HCT116 (cell line): ENCODE data around the gene IL15RA. TPM values are rescaled to one million over a fixed set of nuclear protein-coding genes. Genes with fewer than 3 reads are reported as not detected.

ENCODE experiments used
- ATAC-seq: fragments of 200-7000 bp; cut with Tn5 transposase; 2 replicates; pipeline ENCODE4 v1.9.1; 2020; ENCODE audit warnings: mild to moderate bottlenecking, moderate library complexity
- BruUV-seq: library from RNA; stranded (reverse); fragments of 400-500 nt; replicated peaks from 2 replicates; lab custom pipeline; 2021; lab: Mats Ljungman, UMichigan
- CTCF ChIA-PET: fragments of 300-600 bp; sonication (Branson Sonifier 250); formaldehyde crosslinking; loops from one replicate; lab custom pipeline; 2021; ENCODE audit warnings: antibody characterized with exemption; lab: Charles Lee
- POLR2A ChIA-PET: fragments of 300-600, 350-600 bp; sonication (Branson Sonifier 250); formaldehyde crosslinking; loops from one replicate; lab custom pipeline; 2021; ENCODE audit warnings: antibody characterized with exemption; lab: Charles Lee
- RAD21 ChIA-PET, 2 experiments: fragments of 300-600 bp; sonication (Branson Sonifier 250); formaldehyde crosslinking; loops; one replicate each; lab custom pipeline; 2023; ENCODE audit warnings: low total read pairs in 2 of 2; ENCODE audit not compliant: uncharacterized antibody in 2 of 2, unreplicated experiment in 2 of 2, low non-redundant PET in 1 of 2; lab: Charles Lee
- DNase-seq: peaks from one replicate; pipeline ENCODE4 v3.0.0-alpha.2; 2010; ENCODE audit warnings: low read depth, low spot score
- H2AFZ ChIP-seq: fragments of 200-600 bp; shearing (Covaris generic), sonication (generic); 2 replicates; pipeline ENCODE4 v1.6.1; 2017; ENCODE audit warnings: low read depth, mixed run types, mixed read lengths, antibody characterized with exemption, low read length; ENCODE audit not compliant: poor library complexity, severe bottlenecking
- H3K27ac ChIP-seq: 2 replicates; pipeline ENCODE4 v1.5.1; 2012; ENCODE audit warnings: low read depth, low read length
- H3K27me3 ChIP-seq: fragments of 200-600 bp; sonication (generic); 2 replicates; pipeline ENCODE4 v1.6.1; 2016; ENCODE audit warnings: mixed run types, low read length, mixed read lengths; ENCODE audit not compliant: insufficient read depth
- H3K36me3 ChIP-seq, 2 experiments: fragments of 200-500 bp in 1 of 2; fragments of 200-600 bp in 1 of 2; sonication (Bioruptor generic) in 1 of 2; sonication (generic) in 1 of 2; 2 replicates each; pipeline versions ENCODE4 v1.5.1 to v1.6.1; 2014 to 2016; ENCODE audit warnings: low read length in 2 of 2, inconsistent platforms in 1 of 2, mixed read lengths in 1 of 2, mixed run types in 1 of 2; ENCODE audit not compliant: insufficient read depth in 2 of 2, control insufficient read depth in 1 of 2
- H3K4me1 ChIP-seq, 2 experiments: fragments of 200-600 bp in 1 of 2; sonication (generic) in 1 of 2; 2 replicates each; pipeline versions ENCODE4 v1.5.1 to v1.6.1; 2012 to 2017; ENCODE audit warnings: low read length in 2 of 2, inconsistent platforms in 1 of 2, mild to moderate bottlenecking in 1 of 2, mixed read lengths in 1 of 2, mixed run types in 1 of 2, moderate library complexity in 1 of 2; ENCODE audit not compliant: insufficient read depth in 2 of 2, control insufficient read depth in 1 of 2
- H3K4me2 ChIP-seq: fragments of 200-600 bp; sonication (generic); 2 replicates; pipeline ENCODE4 v1.6.1; 2017; ENCODE audit warnings: mixed run types, low read length, mixed read lengths
- H3K4me3 ChIP-seq, 2 experiments: fragments of 200-600 bp in 1 of 2; sonication (generic) in 1 of 2; replicated peaks in 1 of 2; 2 replicates each; pipeline ENCODE4 v1.5.1; 2011 to 2016; ENCODE audit warnings: low read length in 2 of 2, control low read depth in 1 of 2, low read depth in 1 of 2, mild to moderate bottlenecking in 1 of 2, mixed read lengths in 1 of 2, mixed run types in 1 of 2
- H3K79me2 ChIP-seq: fragments of 200-600 bp; sonication (generic); 2 replicates; pipeline ENCODE4 v1.6.1; 2017; ENCODE audit warnings: mild to moderate bottlenecking, mixed run types, low read length, moderate library complexity, mixed read lengths; ENCODE audit not compliant: insufficient read depth
- H3K9ac ChIP-seq: fragments of 200-600 bp; sonication (generic); 2 replicates; pipeline ENCODE4 v1.6.1; 2016; ENCODE audit warnings: low read length, mixed read lengths
- H3K9me2 ChIP-seq: fragments of 200-600 bp; sonication (generic), shearing (Covaris generic); 2 replicates; pipeline ENCODE4 v1.6.1; 2017; ENCODE audit warnings: mixed run types, mild to moderate bottlenecking, moderate library complexity; ENCODE audit not compliant: insufficient read depth
- H3K9me3 ChIP-seq, 2 experiments: fragments of 200-500 bp in 1 of 2; fragments of 200-600 bp in 1 of 2; sonication (Bioruptor generic) in 1 of 2; sonication (generic) in 1 of 2; 2 replicates each; pipeline ENCODE4 v1.6.1; 2014 to 2017; ENCODE audit warnings: low read length in 2 of 2, mixed read lengths in 2 of 2, inconsistent platforms in 1 of 2, low read depth in 1 of 2, mild to moderate bottlenecking in 1 of 2, mixed run types in 1 of 2, moderate library complexity in 1 of 2; ENCODE audit not compliant: control insufficient read depth in 1 of 2, insufficient read depth in 1 of 2
- H4K20me1 ChIP-seq: fragments of 200-600 bp; sonication (generic), shearing (Covaris generic); 2 replicates; pipeline ENCODE4 v1.6.1; 2017; ENCODE audit warnings: mixed run types, mild to moderate bottlenecking, moderate library complexity; ENCODE audit not compliant: insufficient read depth
- CEBPB ChIP-seq: IDR thresholded peaks from 2 replicates; pipeline ENCODE4 v1.6.1; 2012; ENCODE audit warnings: low read depth
- ELF1 ChIP-seq: IDR thresholded peaks from 2 replicates; pipeline ENCODE4 v1.6.1; 2012; ENCODE audit warnings: low read depth, borderline replicate concordance
- EZH2phosphoT487 ChIP-seq: fragments of 200-600 bp; IDR thresholded peaks from 2 replicates; pipeline ENCODE4 v1.6.1; 2018; ENCODE audit warnings: antibody characterized with exemption, borderline replicate concordance
- JUND ChIP-seq: IDR thresholded peaks from 2 replicates; pipeline ENCODE4 v1.6.1; 2012
- RAD21 ChIP-seq: IDR thresholded peaks from 2 replicates; pipeline ENCODE4 v1.6.1; 2012; ENCODE audit warnings: low read depth, mild to moderate bottlenecking
- YY1 ChIP-seq: IDR thresholded peaks from 2 replicates; pipeline ENCODE4 v1.6.1; 2011; ENCODE audit warnings: low read length, low read depth, moderate library complexity, mild to moderate bottlenecking; ENCODE audit not compliant: insufficient replicate concordance; ENCODE audit errors: extremely low read depth
- ZNF274 ChIP-seq: fragments of 200-500 bp; sonication (Bioruptor generic); IDR thresholded peaks from 2 replicates; pipeline ENCODE4 v1.6.1; 2014; ENCODE audit warnings: mild to moderate bottlenecking, low read depth, low read length, inconsistent platforms
- intact Hi-C: fragments of 100-400 bp; cut with micrococcal nuclease; formaldehyde crosslinking; loops from 2 replicates; pipeline ENCODE4 v1.10.0; 2022
- total RNA-seq: library from RNA; stranded (reverse); gene quantifications from one replicate; pipeline ENCODE4 v1.2.1, GENCODE V29; 2021; ENCODE audit not compliant: unreplicated experiment
- TF ChIP-seq, protein P1 (sequence below): IDR thresholded peaks from 2 replicates; pipeline ENCODE4 v1.6.1; 2012; ENCODE audit warnings: low read depth
- TF ChIP-seq, protein P2 (sequence below): IDR thresholded peaks from 2 replicates; pipeline ENCODE4 v1.6.1; 2012

The IL15RA gene
- total RNA-seq, 1 experiment from 2014 or later, result 10.5 TPM

DNA sequence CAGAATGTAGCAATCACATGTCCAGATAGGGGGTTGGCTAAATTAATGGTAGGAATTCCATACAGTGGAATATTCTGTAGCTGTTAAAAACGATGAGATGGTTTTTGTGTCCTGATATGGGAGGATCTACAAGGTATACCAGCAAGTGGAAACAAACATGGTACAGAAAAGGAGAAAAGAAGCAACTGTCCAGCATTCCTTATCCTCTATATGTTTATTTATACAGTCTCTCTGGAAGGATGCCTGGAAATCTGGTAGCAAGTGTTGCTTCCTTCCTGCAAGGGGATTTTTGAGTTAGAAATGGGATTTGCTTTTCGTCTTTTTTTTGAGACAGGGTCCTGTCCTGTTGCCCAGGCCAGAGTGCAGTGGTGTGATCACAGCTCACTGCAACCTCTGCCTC lies 19.3 kb downstream of the IL15RA start:
- no peak overlapping the region for H3K4me3 ChIP-seq
- no peaks in the 10 kb centered on the region for H3K9me2 ChIP-seq
- H3K4me1 ChIP-seq, result peaks cover 4 to 9% of the 10 kb centered on the region in 2 experiments
- ChIA-PET POLR2A (no interaction called here), RAD21 (no interaction called here), CTCF (no interaction called here)
- no peak overlapping the region for H3K27ac ChIP-seq
- H2AFZ ChIP-seq, result no peak overlapping the region
- H3K4me2 ChIP-seq, result no peak overlapping the region
- H3K79me2 ChIP-seq, result no peaks in the 10 kb centered on the region
- no peaks in the 10 kb centered on the region for H3K36me3 ChIP-seq
- BruUV-seq, result no TSS peak
- no peaks in the 10 kb centered on the region for H3K9me3 ChIP-seq
- H4K20me1 ChIP-seq, result no peaks in the 10 kb centered on the region
- TF ChIP-seq ZNF274 (no peak), EZH2phosphoT487 (no peak), ELF1 (no peak), RAD21 (no peak), YY1 (no peak), CEBPB (no peak), JUND (no peak)
- TF ChIP-seq, protein P1, sequence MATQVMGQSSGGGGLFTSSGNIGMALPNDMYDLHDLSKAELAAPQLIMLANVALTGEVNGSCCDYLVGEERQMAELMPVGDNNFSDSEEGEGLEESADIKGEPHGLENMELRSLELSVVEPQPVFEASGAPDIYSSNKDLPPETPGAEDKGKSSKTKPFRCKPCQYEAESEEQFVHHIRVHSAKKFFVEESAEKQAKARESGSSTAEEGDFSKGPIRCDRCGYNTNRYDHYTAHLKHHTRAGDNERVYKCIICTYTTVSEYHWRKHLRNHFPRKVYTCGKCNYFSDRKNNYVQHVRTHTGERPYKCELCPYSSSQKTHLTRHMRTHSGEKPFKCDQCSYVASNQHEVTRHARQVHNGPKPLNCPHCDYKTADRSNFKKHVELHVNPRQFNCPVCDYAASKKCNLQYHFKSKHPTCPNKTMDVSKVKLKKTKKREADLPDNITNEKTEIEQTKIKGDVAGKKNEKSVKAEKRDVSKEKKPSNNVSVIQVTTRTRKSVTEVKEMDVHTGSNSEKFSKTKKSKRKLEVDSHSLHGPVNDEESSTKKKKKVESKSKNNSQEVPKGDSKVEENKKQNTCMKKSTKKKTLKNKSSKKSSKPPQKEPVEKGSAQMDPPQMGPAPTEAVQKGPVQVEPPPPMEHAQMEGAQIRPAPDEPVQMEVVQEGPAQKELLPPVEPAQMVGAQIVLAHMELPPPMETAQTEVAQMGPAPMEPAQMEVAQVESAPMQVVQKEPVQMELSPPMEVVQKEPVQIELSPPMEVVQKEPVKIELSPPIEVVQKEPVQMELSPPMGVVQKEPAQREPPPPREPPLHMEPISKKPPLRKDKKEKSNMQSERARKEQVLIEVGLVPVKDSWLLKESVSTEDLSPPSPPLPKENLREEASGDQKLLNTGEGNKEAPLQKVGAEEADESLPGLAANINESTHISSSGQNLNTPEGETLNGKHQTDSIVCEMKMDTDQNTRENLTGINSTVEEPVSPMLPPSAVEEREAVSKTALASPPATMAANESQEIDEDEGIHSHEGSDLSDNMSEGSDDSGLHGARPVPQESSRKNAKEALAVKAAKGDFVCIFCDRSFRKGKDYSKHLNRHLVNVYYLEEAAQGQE, result no peak
- TF ChIP-seq, protein P2, sequence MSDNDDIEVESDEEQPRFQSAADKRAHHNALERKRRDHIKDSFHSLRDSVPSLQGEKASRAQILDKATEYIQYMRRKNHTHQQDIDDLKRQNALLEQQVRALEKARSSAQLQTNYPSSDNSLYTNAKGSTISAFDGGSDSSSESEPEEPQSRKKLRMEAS, result no peak
- no peak for DNase-seq
- no peak overlapping the region for H3K9ac ChIP-seq
- ATAC-seq, result no peak
- no peaks in the 10 kb centered on the region for H3K27me3 ChIP-seq
- intact Hi-C loops, result no loop called here
